ENCODE measurements around the gene LMO1. TPM values are rescaled to one million over a fixed set of nuclear protein-coding genes. Genes with fewer than 3 reads are reported as not detected.

Gene LMO1
- total and polyA plus RNA-seq, 9 of the 15 experiments (the other 6 are each of a cell fraction or from before 2014, with no cell fraction given) = not detected

- Histone ChIP-seq H2AFZ (ENCODE audit: low read depth, low read length) (no peak overlapping the region), H3K4me3 (no peak overlapping the region), H3K9ac (ENCODE audit: insufficient read depth in 1 of 2, low read depth in 2 of 2, low read length in 2 of 2) (no peak overlapping the region), H3K36me3 (ENCODE audit: control insufficient read depth, insufficient read depth, low read length) (no peaks in the 10 kb centered on the region), H3K27ac (ENCODE audit: extremely low read depth, low read depth, low read length) (no peak overlapping the region), H3K9me1 (ENCODE audit: control insufficient read depth, insufficient read depth, low read length) (no peaks in the 10 kb centered on the region), H3K79me2 (ENCODE audit: control insufficient read depth, insufficient read depth, low read length) (no peaks in the 10 kb centered on the region), H3K27me3 (ENCODE audit: control insufficient read depth in 2 of 2, insufficient read depth in 2 of 2, low read length in 2 of 2) (peaks cover 5 to 49% of the 10 kb centered on the region in 2 experiments; a peak in 4 of 5 replicates), H3K4me2 (ENCODE audit: insufficient read depth, low read length) (no peak overlapping the region), H3K9me3 (replicated peaks; ENCODE audit: control insufficient read depth, insufficient read depth, low read depth, low read length) (no peaks in the 10 kb centered on the region), H4K20me1 (replicated peaks; ENCODE audit: control insufficient read depth, insufficient read depth, low read length) (0 out of 2 replicates have a peak, but pooled peaks cover 4% of the 10 kb centered on the region), H3K4me1 (replicated peaks in 1 of 2; ENCODE audit: control insufficient read depth in 2 of 2, insufficient read depth in 2 of 2, low read length in 2 of 2) (peaks cover 0 to 3% of the 10 kb centered on the region in 2 experiments; a peak in 1 of 5 replicates)
- intact Hi-C loops (cut with micrococcal nuclease) = no loop called here
- ATAC-seq (no peak), FAIRE-seq (no peak), DNase-seq (ENCODE audit: extremely low read depth in 1 of 4, low spot score in 3 of 4) (no peak)
- 2% methylated on average over 10 of the region's 11 CpGs for WGBS (ENCODE audit: insufficient coverage, low coverage, missing lambda C conversion rate)
- BruUV-seq (replicated peaks) = no TSS peak
- in situ Hi-C loops (cut with MboI) = no loop called here
- POLR2A ChIA-PET = interaction anchor here (1.2 kb wide), 1 partner anchor 12 kb away, joined by 3 read pairs; no protein-coding TSS in a partner anchor
- CTCF ChIA-PET (ENCODE audit: low intra/inter-chr PET ratio) = no interaction called here
- no peak for TF ChIP-seq DLX4 (CRISPR knock-in tag; IDR thresholded peaks at IDR 0.05)
- no peak for TF ChIP-seq ZBTB12 (CRISPR knock-in tag; IDR thresholded peaks at IDR 0.05)
- no peak for TF ChIP-seq CBFA2T2 (conservative IDR thresholded peaks at IDR 0.05)
- TF ChIP-seq RHOXF2B (CRISPR knock-in tag; conservative IDR thresholded peaks at IDR 0.05) = no peak
- no peak for TF ChIP-seq SMAD2 (IDR thresholded peaks at IDR 0.05; ENCODE audit: low read depth, low read length)
- TF ChIP-seq ZNF79 (CRISPR knock-in tag; IDR thresholded peaks at IDR 0.05; ENCODE audit: low read depth) = no peak
- no peak for TF ChIP-seq ARID2 (IDR thresholded peaks at IDR 0.05)
- no peak for TF ChIP-seq HNRNPUL1 (IDR thresholded peaks at IDR 0.05; ENCODE audit: low read length)
- TF ChIP-seq MAFG (tag; conservative IDR thresholded peaks at IDR 0.05) = no peak
- TF ChIP-seq GTF2A2 (tag; IDR thresholded peaks at IDR 0.05) = no peak
- no peak for TF ChIP-seq GABPA (tag; conservative IDR thresholded peaks at IDR 0.05; ENCODE audit: low read depth)
- TF ChIP-seq RBM14 (IDR thresholded peaks at IDR 0.05; ENCODE audit: borderline replicate concordance, insufficient read depth, low read depth, low read length) = no peak
- no peak for TF ChIP-seq ZNF184 (CRISPR knock-in tag; IDR thresholded peaks at IDR 0.05)
- TF ChIP-seq HDAC6 (IDR thresholded peaks at IDR 0.05; ENCODE audit: low read depth, low read length) = no peak
- no peak for TF ChIP-seq HIVEP1 (CRISPR knock-in tag; IDR thresholded peaks at IDR 0.05)
- no peak for TF ChIP-seq ZNF780A (CRISPR knock-in tag; IDR thresholded peaks at IDR 0.05)
- no peak for TF ChIP-seq ZNF695 (CRISPR knock-in tag; IDR thresholded peaks at IDR 0.05)
These were observed 2.9 kb upstream of the LMO1 start for GRCh38 chr11:8266246-8267241.
